ENCODE data around the gene MRPL53. TPM values are rescaled to one million over a fixed set of nuclear protein-coding genes. Genes with fewer than 3 reads are reported as not detected.
A peak's percentile ranks its signal among the peaks of the same experiment; 100 is the strongest.

Gene MRPL53
- total and polyA plus RNA-seq, 2 of the 13 experiments (the other 11 are each of a cell fraction or from before 2014, with no cell fraction given): 34.3 to 51.9 TPM

GRCh38 chr2:74457549-74458131 lies 14.8 kb downstream of the MRPL53 start (continued):
- TF ChIP-seq CEBPB (IDR thresholded peaks at IDR 0.05; ENCODE audit: borderline replicate concordance, low read depth, low read length) (no peak), GATA4 (IDR thresholded peaks at IDR 0.05; ENCODE audit: borderline replicate concordance, low read depth) (no peak; the same call in 1 of the 2 replicates), ZNF354B (CRISPR knock-in tag; IDR thresholded peaks at IDR 0.05) (peak; percentile 89), ATF7 (IDR thresholded peaks at IDR 0.05) (no peak), ATF7 (CRISPR knock-in tag; IDR thresholded peaks at IDR 0.05) (peak; percentile 58), E2F1 (CRISPR knock-in tag; IDR thresholded peaks at IDR 0.05) (no peak), SALL2 (CRISPR knock-in tag; IDR thresholded peaks at IDR 0.05) (peak; percentile 75), ZNF776 (CRISPR knock-in tag; IDR thresholded peaks at IDR 0.05) (no peak), IRF9 (CRISPR knock-in tag; IDR thresholded peaks at IDR 0.05; ENCODE audit: borderline replicate concordance) (peak; percentile 74; the same call in 1 of the 2 replicates), ZNF296 (CRISPR knock-in tag; conservative IDR thresholded peaks at IDR 0.05) (no peak), ZFP82 (CRISPR knock-in tag; IDR thresholded peaks at IDR 0.05; ENCODE audit: borderline replicate concordance) (peak; percentile 1; the same call in 1 of the 2 replicates), ZNF775 (CRISPR knock-in tag; IDR thresholded peaks at IDR 0.05; ENCODE audit: borderline replicate concordance) (no peak), ZNF510 (CRISPR knock-in tag; IDR thresholded peaks at IDR 0.05; ENCODE audit: low read depth) (no peak; the same call in 1 of the 2 replicates), ZC3H13 (CRISPR knock-in tag; IDR thresholded peaks at IDR 0.05) (no peak), ZBTB10 (CRISPR knock-in tag; IDR thresholded peaks at IDR 0.05; ENCODE audit: borderline replicate concordance) (peak; percentile 48; the same call in 1 of the 2 replicates), FOXP4 (CRISPR knock-in tag; IDR thresholded peaks at IDR 0.05) (peak; percentile 37), ZNF121 (CRISPR knock-in tag; IDR thresholded peaks at IDR 0.05) (peak; percentile 44; the same call in 1 of the 2 replicates)
- TF ChIP-seq, protein P1, sequence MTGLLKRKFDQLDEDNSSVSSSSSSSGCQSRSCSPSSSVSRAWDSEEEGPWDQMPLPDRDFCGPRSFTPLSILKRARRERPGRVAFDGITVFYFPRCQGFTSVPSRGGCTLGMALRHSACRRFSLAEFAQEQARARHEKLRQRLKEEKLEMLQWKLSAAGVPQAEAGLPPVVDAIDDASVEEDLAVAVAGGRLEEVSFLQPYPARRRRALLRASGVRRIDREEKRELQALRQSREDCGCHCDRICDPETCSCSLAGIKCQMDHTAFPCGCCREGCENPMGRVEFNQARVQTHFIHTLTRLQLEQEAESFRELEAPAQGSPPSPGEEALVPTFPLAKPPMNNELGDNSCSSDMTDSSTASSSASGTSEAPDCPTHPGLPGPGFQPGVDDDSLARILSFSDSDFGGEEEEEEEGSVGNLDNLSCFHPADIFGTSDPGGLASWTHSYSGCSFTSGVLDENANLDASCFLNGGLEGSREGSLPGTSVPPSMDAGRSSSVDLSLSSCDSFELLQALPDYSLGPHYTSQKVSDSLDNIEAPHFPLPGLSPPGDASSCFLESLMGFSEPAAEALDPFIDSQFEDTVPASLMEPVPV (CRISPR knock-in tag; IDR thresholded peaks at IDR 0.05): peak; percentile 94
- TF ChIP-seq, protein P2, sequence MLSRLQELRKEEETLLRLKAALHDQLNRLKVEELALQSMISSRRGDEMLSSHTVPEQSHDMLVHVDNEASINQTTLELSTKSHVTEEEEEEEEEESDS (CRISPR knock-in tag; IDR thresholded peaks at IDR 0.05; ENCODE audit: borderline replicate concordance): 0 out of 2 replicates have a peak, but pooled peaks have one; percentile 35

Data from HepG2 (cell line).